ENCODE data around the gene PUM2. TPM values are rescaled to one million over a fixed set of nuclear protein-coding genes. Genes with fewer than 3 reads are reported as not detected.
"Not testable (repeated sequence)": the region's sequence is repeated elsewhere in the genome, so short reads cannot be mapped to it uniquely, and the experiment has no call there.

PUM2 gene
- polyA plus RNA-seq, 1 of the 3 experiments (the other 2 are of a cell fraction) = 19.7 TPM

DNA sequence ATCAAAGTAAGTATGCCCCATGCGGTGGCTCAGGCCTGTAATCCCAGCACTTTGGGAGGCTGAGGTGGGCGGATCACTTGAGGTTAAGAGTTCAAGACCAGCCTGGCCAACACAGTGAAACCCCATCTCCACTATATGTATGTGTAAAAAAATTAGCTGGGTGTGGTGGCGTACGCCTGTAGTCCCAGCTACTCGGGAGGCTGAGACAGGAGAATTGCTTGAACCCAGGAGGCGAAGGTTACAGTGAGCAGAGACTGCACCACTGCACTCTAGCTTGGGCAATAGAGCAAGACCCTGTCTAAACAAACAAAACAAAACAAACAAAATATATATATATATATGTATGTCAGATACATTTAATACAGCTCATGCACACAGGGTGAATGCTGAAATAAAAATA lies 82.3 kb downstream of the PUM2 start:
- CTCF ChIA-PET = interaction anchor here (0.7 to 2.1 kb wide), 8 partner anchors 10 to 651 kb away, joined by 3 to 11 read pairs (median 3); partner anchors contain the start of gene SDC1
- peaks cover 34% of the 10 kb centered on the region; the same call in 1 of the 2 replicates for H3K79me2 ChIP-seq (ENCODE audit: insufficient read depth)
- peaks cover 50 to 62% of the 10 kb centered on the region in 2 experiments for H3K36me3 ChIP-seq (replicated peaks in 1 of 2; ENCODE audit: control insufficient read depth in 1 of 2, insufficient read depth in 2 of 2, low read length in 1 of 2)
- H3K27me3 ChIP-seq (ENCODE audit: insufficient read depth); H3F3A ChIP-seq (replicated peaks; ENCODE audit: insufficient read depth); H3K4me3 ChIP-seq (ENCODE audit: low read depth in 2 of 2, low read length in 1 of 2); H3K4me1 ChIP-seq (ENCODE audit: control insufficient read depth in 1 of 2, insufficient read depth in 2 of 2, low read depth in 1 of 2, low read length in 1 of 2); POLR2A ChIA-PET; H3K4me2 ChIP-seq; H4K20me1 ChIP-seq (ENCODE audit: insufficient read depth); DNase-seq; H3K27ac ChIP-seq (ENCODE audit: low read depth in 2 of 2, low read length in 1 of 2); H3K9ac ChIP-seq; H3K9me3 ChIP-seq; H2AFZ ChIP-seq (ENCODE audit: low read depth); H3K9me2 ChIP-seq: not testable (repeated sequence)
- 85% methylated on average over 6 of the region's 6 CpGs for WGBS (ENCODE audit: low lambda C conversion rate)

DNA sequence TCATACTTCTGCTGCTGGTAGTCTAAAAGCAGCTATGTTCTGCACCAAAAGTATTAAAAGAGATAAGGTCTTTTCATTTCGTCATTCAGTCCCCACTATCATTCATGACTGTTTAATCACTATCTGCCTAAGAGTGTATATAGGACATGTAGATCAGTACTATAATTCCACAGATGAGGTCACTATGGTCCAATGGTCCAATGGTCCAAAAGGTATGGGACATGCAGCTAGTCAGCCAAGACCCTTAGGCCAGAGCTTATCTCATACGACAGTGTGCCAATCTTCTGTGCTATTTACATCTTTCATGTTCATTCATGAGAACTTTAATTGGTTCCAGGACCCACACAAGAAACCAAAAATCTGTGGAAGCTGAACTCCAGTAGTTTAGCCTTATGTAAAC lies 83.1 kb downstream of the PUM2 start:
- Histone ChIP-seq H3K4me1 (ENCODE audit: control insufficient read depth in 1 of 2, insufficient read depth in 2 of 2, low read depth in 1 of 2, low read length in 1 of 2) (no peaks in the 10 kb centered on the region; a peak in 1 of 4 replicates), H3K9me2 (no peaks in the 10 kb centered on the region), H3K27me3 (ENCODE audit: insufficient read depth) (no peaks in the 10 kb centered on the region), H3K4me2 (no peak overlapping the region), H3K36me3 (replicated peaks in 1 of 2; ENCODE audit: control insufficient read depth in 1 of 2, insufficient read depth in 2 of 2, low read length in 1 of 2) (peaks cover 50 to 61% of the 10 kb centered on the region in 2 experiments), H3F3A (replicated peaks; ENCODE audit: insufficient read depth) (peaks cover 6% of the 10 kb centered on the region), H3K4me3 (ENCODE audit: low read depth in 2 of 2, low read length in 1 of 2) (no peak overlapping the region), H2AFZ (ENCODE audit: low read depth) (no peak overlapping the region), H3K27ac (ENCODE audit: low read depth in 2 of 2, low read length in 1 of 2) (no peak overlapping the region), H3K79me2 (ENCODE audit: insufficient read depth) (peaks cover 33% of the 10 kb centered on the region; the same call in 1 of the 2 replicates), H3K9me3 (no peaks in the 10 kb centered on the region), H4K20me1 (ENCODE audit: insufficient read depth) (no peaks in the 10 kb centered on the region), H3K9ac (no peak overlapping the region)
- no peak for TF ChIP-seq SMC3 (IDR thresholded peaks at IDR 0.05; ENCODE audit: low read depth, low read length)
- TF ChIP-seq GATA2 (CRISPR knock-in tag; IDR thresholded peaks at IDR 0.05) = no peak
- no peak for TF ChIP-seq FOXM1 (IDR thresholded peaks at IDR 0.05; ENCODE audit: low read depth)
- TF ChIP-seq NFIC (IDR thresholded peaks at IDR 0.05; ENCODE audit: borderline replicate concordance) = no peak
- TF ChIP-seq, protein P1, sequence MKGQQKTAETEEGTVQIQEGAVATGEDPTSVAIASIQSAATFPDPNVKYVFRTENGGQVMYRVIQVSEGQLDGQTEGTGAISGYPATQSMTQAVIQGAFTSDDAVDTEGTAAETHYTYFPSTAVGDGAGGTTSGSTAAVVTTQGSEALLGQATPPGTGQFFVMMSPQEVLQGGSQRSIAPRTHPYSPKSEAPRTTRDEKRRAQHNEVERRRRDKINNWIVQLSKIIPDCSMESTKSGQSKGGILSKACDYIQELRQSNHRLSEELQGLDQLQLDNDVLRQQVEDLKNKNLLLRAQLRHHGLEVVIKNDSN (IDR thresholded peaks at IDR 0.05; ENCODE audit: borderline replicate concordance, low read depth) = no peak
- TF ChIP-seq RAD21 (IDR thresholded peaks at IDR 0.05; ENCODE audit: low read length) = no peak
- no peak for TF ChIP-seq JUND (IDR thresholded peaks at IDR 0.05)
- no peak for TF ChIP-seq TAF1 (IDR thresholded peaks at IDR 0.05; ENCODE audit: borderline replicate concordance, low read depth, low read length)
- no peak for TF ChIP-seq MEF2A (IDR thresholded peaks at IDR 0.05; ENCODE audit: borderline replicate concordance, low read depth)
- no peak for TF ChIP-seq RXRA (IDR thresholded peaks at IDR 0.05; ENCODE audit: borderline replicate concordance, low read depth)
- no peak for TF ChIP-seq TEAD4 (IDR thresholded peaks at IDR 0.05; ENCODE audit: borderline replicate concordance, insufficient read depth)
- no peak for TF ChIP-seq RFX5 (IDR thresholded peaks at IDR 0.05; ENCODE audit: low read length)
- TF ChIP-seq CHD2 (IDR thresholded peaks at IDR 0.05; ENCODE audit: low read length, partially characterized antibody) = no peak
- no peak for TF ChIP-seq SIN3A (IDR thresholded peaks at IDR 0.05; ENCODE audit: borderline replicate concordance, low read depth, low read length)
- TF ChIP-seq POLR2AphosphoS5 (IDR thresholded peaks at IDR 0.05; ENCODE audit: low read depth, low read length) = no peak
- TF ChIP-seq IRF3 (IDR thresholded peaks at IDR 0.05; ENCODE audit: low read depth, low read length) = no peak
- WGBS (ENCODE audit: low lambda C conversion rate) = 87% methylated on average over 2 of the region's 2 CpGs
- DNase-seq = no peak
- ChIA-PET POLR2A (interaction anchor here (0.6 kb wide), 1 partner anchor 13 kb away, joined by 3 read pairs; no protein-coding TSS in a partner anchor), CTCF (interaction anchor here (0.7 to 2.1 kb wide), 8 partner anchors 11 to 651 kb away, joined by 3 to 11 read pairs (median 4); partner anchors contain the start of gene SDC1)

All from SK-N-SH (cell line).